OCI-LY1 (cell line): Measurements from ENCODE around the gene KRTAP1-3.

Experiments
- EZH2 ChIP-seq: fragments of 200-600 bp; sonication (generic), shearing (Covaris generic); IDR thresholded peaks from 2 replicates; pipeline ENCODE4 v1.8.0; 2017; ENCODE audit warnings: borderline replicate concordance, mixed run types, mild to moderate bottlenecking, antibody characterized with exemption, low read length, moderate library complexity, mixed read lengths
- TF ChIP-seq, protein P1 (sequence below): fragments of 200-600 bp; sonication (generic), shearing (Covaris generic); IDR thresholded peaks from 2 replicates; pipeline ENCODE4 v1.5.1; 2017; ENCODE audit warnings: mild to moderate bottlenecking, antibody characterized with exemption, low read length, moderate library complexity, mixed read lengths

DNA sequence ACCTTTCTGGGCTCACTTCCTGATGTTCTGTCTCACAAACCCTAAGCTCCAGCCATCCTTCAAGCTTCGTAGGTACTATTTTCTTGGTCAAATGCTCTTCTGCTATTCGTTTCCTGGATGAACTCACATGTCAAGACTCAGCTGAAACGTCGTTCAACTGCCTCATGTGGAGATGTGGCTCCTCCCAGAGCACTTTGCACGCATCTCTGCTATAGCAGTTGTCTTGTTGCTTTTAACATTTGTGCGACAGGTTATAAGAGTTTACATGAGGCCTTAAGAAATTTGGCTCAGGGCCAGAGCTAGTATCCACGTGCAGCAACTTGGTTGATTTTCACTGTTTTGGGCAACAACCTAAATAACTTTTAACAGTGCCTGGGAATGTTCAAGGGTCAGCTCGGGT, 47.8 kb downstream of the KRTAP1-3 start:
- TF ChIP-seq, protein P1, sequence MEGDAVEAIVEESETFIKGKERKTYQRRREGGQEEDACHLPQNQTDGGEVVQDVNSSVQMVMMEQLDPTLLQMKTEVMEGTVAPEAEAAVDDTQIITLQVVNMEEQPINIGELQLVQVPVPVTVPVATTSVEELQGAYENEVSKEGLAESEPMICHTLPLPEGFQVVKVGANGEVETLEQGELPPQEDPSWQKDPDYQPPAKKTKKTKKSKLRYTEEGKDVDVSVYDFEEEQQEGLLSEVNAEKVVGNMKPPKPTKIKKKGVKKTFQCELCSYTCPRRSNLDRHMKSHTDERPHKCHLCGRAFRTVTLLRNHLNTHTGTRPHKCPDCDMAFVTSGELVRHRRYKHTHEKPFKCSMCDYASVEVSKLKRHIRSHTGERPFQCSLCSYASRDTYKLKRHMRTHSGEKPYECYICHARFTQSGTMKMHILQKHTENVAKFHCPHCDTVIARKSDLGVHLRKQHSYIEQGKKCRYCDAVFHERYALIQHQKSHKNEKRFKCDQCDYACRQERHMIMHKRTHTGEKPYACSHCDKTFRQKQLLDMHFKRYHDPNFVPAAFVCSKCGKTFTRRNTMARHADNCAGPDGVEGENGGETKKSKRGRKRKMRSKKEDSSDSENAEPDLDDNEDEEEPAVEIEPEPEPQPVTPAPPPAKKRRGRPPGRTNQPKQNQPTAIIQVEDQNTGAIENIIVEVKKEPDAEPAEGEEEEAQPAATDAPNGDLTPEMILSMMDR = no peak
- no peak for TF ChIP-seq EZH2
